Body of pancreas (tissue), 4 donors: ENCODE data around the gene AUTS2.

ENCODE experiments used
- CTCF ChIP-seq, 7 experiments: fragments of 450-650 bp in 4 of 7; fragments of 200-600 bp in 3 of 7; sonication (generic) in 3 of 7; IDR thresholded peaks; one replicate each; pipeline ENCODE4 v1.5.1; 2016 to 2019; ENCODE audit warnings: antibody characterized with exemption in 7 of 7
- POLR2A ChIP-seq, 3 donors: fragments of 450-650 bp; IDR thresholded peaks; one replicate each; pipeline ENCODE4 v1.6.1; 2016; ENCODE audit warnings: antibody characterized with exemption in 3 of 3, mild to moderate bottlenecking in 2 of 3

- TF ChIP-seq CTCF (IDR thresholded peaks at IDR 0.05) (no peak), POLR2A (IDR thresholded peaks at IDR 0.05) (no peak)
Measured at GRCh38 chr7:70778585-70778984, 1180.3 kb downstream of the AUTS2 start.
